Neural cell (in vitro differentiated cells): ENCODE measurements around the gene PHACTR2.
"Not testable (repeated sequence)": the region's sequence is repeated elsewhere in the genome, so short reads cannot be mapped to it uniquely, and the experiment has no call there.

Experiments
- CTCF ChIP-seq: fragments of 450-650 bp; IDR thresholded peaks from 2 replicates; pipeline ENCODE4 v1.5.1; 2014; ENCODE audit warnings: antibody characterized with exemption, mild to moderate bottlenecking, moderate library complexity; ENCODE audit not compliant: poor library complexity, severe bottlenecking
- EP300 ChIP-seq: fragments of 450-650 bp; conservative IDR thresholded peaks from 2 replicates; pipeline ENCODE4 v1.6.1; 2014; ENCODE audit warnings: antibody characterized with exemption, mild to moderate bottlenecking, moderate library complexity; ENCODE audit not compliant: poor library complexity, severe bottlenecking
- EZH2 ChIP-seq: fragments of 200-600, 300-800 bp; shearing (Covaris generic), sonication (generic); IDR thresholded peaks from 2 replicates; pipeline ENCODE4 v1.6.1; 2014; ENCODE audit warnings: antibody characterized with exemption, low read length, borderline replicate concordance, mild to moderate bottlenecking; ENCODE audit not compliant: insufficient read depth, poor library complexity, severe bottlenecking
- MXI1 ChIP-seq: fragments of 450-650 bp; conservative IDR thresholded peaks from 2 replicates; pipeline ENCODE4 v1.6.1; 2014; ENCODE audit warnings: antibody characterized with exemption, mild to moderate bottlenecking; ENCODE audit not compliant: poor library complexity, severe bottlenecking
- POLR2AphosphoS5 ChIP-seq: IDR thresholded peaks from 2 replicates; pipeline ENCODE4 v1.6.1; 2012
- RAD21 ChIP-seq: fragments of 450-650 bp; conservative IDR thresholded peaks from 2 replicates; pipeline ENCODE4 v1.6.1; 2014; ENCODE audit warnings: antibody characterized with exemption, mild to moderate bottlenecking, moderate library complexity
- REST ChIP-seq: IDR thresholded peaks from 2 replicates; pipeline ENCODE4 v1.6.1; 2012; ENCODE audit warnings: borderline replicate concordance
- SMC3 ChIP-seq: fragments of 450-650 bp; conservative IDR thresholded peaks from 2 replicates; pipeline ENCODE4 v1.6.1; 2014; ENCODE audit warnings: antibody characterized with exemption, mild to moderate bottlenecking, moderate library complexity; ENCODE audit not compliant: poor library complexity
- TAF1 ChIP-seq: IDR thresholded peaks from 2 replicates; pipeline ENCODE4 v1.6.1; 2012; ENCODE audit warnings: low read depth

- not testable (repeated sequence) for TF ChIP-seq CTCF, POLR2AphosphoS5, REST, SMC3, EP300, EZH2, MXI1, TAF1, RAD21
Measured at GRCh38 chr6:143649319-143649718, 28.4 kb upstream of the PHACTR2 start.
